ENCODE data around the gene ANKRD66.

ANKRD66 gene

DNA sequence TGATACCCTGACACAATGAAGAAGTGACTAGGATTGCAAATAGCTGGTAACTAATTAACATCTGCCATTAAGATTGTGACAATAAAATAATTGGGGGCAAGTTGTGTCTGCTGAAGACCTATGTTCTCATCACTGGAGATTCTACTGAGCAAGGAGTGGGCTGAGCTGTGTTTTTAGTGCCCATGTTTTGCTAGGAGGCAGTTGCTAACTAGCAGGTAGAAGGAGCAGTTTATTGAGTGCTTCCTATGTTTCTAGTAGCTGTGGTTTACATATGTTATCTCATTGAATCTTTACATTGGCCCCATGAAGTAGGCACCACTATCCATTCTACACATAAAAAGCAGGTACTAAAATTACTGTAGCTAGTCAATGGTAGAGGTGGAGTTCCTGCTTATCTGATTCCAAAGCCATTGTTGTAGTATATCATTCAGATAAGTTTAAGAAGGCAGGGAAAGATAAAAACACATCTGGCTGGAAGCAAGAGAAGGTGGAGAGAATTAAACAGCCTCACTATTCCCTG lies 43.7 kb downstream of the ANKRD66 start:
- DNase-seq (ENCODE audit: low spot score) = no peak

- no peak for DNase-seq (ENCODE audit: low spot score)
Observed at GRCh38 chr6:46792635-46793034, 45.9 kb downstream of the ANKRD66 start.

GRCh38 chr6:46793138-46793537 lies 46.4 kb downstream of the ANKRD66 start, which contains the start of gene MEP1A:
Gene MEP1A, plus strand, starts transcription at chr6:46793389. Its CDS starts 10 bp downstream, at chr6:46793399.
- DNase-seq (ENCODE audit: low spot score) = no peak

GRCh38 chr6:46794068-46794467 lies 47.3 kb downstream of the ANKRD66 start:
- no peak for DNase-seq (ENCODE audit: low spot score)

- DNase-seq (ENCODE audit: low spot score) = no peak
Observed at GRCh38 chr6:46795816-46796215, 49.1 kb downstream of the ANKRD66 start.

DNA sequence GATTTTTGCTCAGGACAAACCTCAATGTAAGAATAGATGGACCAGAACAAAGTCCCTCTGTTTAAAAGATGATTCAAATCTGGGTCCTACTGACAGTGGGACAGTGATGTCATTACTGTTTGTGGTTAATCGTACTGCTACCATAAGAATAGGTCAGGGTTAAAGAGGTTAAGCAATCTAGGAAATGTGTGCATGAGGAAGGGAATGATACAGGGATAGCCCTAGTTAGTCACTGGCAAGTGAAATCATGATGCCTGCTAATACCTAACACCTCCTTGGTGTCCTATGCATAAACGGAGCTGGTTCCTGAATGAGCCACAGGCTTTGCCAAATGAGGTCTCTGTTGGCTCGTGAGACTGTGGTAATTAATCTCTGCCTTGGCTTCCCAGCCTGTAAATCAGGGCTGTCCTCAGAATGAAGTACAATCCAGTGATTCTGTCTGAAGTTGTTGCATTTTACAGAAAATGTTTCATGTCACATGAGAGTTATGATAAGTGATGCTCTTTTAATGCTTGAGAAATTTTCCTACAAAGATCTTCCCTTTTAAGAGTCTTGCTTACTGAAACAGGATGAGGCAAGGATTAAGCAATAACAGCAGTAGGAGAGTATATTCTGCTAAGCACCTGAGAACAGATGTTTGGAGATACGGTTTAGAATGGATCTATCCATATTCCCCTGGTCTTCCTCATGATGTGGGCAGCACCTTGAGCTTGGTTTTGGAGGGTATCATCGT lies 50.3 kb downstream of the ANKRD66 start:
- no peak for DNase-seq (ENCODE audit: low spot score)

GRCh38 chr6:46799657-46800056 lies 52.9 kb downstream of the ANKRD66 start:
- DNase-seq (ENCODE audit: low spot score) = no peak

- DNase-seq (ENCODE audit: low spot score) = no peak
Observed at GRCh38 chr6:46808806-46809205, 62.1 kb downstream of the ANKRD66 start.
